Natural killer cell (primary cell): ENCODE results near the gene ACAN. TPM values are rescaled to one million over a fixed set of nuclear protein-coding genes. Genes with fewer than 3 reads are reported as not detected.

ENCODE experiments used
- ATAC-seq, 3 donors: fragments of 150-1000 bp in 2 of 3; fragments of 200-7000 bp in 1 of 3; cut with Tn5 transposase; 1 replicate in 1 of 3; 2 replicates in 2 of 3; pipeline ENCODE4 v1.10.0; 2021; ENCODE audit warnings: mild to moderate bottlenecking in 2 of 3, moderate library complexity in 2 of 3
- DNase-seq, 2 donors: peaks; one replicate each; pipeline versions ENCODE4 v3.0.0 to v3.0.0-alpha.2; 2013 to 2021; ENCODE audit warnings: mixed read lengths in 1 of 2
- H3K27ac ChIP-seq: one replicate; pipeline ENCODE4 v1.5.1; 2013; ENCODE audit warnings: mild to moderate bottlenecking, low read length
- H3K27me3 ChIP-seq: one replicate; pipeline ENCODE4 v1.6.1; 2013; ENCODE audit warnings: low read length; ENCODE audit not compliant: control insufficient read depth, insufficient read depth
- H3K36me3 ChIP-seq: one replicate; pipeline ENCODE4 v1.6.1; 2013; ENCODE audit warnings: low read length; ENCODE audit not compliant: control insufficient read depth, insufficient read depth
- H3K4me1 ChIP-seq: one replicate; pipeline ENCODE4 v1.6.1; 2013; ENCODE audit warnings: low read length; ENCODE audit not compliant: control insufficient read depth, insufficient read depth
- H3K4me3 ChIP-seq: one replicate; pipeline ENCODE4 v1.5.1; 2013; ENCODE audit warnings: low read length
- H3K9me3 ChIP-seq: one replicate; pipeline ENCODE4 v1.6.1; 2013; ENCODE audit warnings: low read length; ENCODE audit not compliant: control insufficient read depth, insufficient read depth
- H3K27ac Mint-ChIP-seq, 2 donors: one replicate each; pipeline ENCODE4 v1.8.0; 2022; ENCODE audit warnings: mild to moderate bottlenecking in 2 of 2, mixed read lengths in 2 of 2, moderate library complexity in 1 of 2
- H3K27me3 Mint-ChIP-seq, 2 donors: one replicate each; pipeline ENCODE4 v1.8.0; 2022; ENCODE audit warnings: low read depth in 2 of 2, mixed read lengths in 2 of 2
- H3K36me3 Mint-ChIP-seq: one replicate; pipeline ENCODE4 v1.8.0; 2022; ENCODE audit warnings: mixed read lengths
- H3K4me1 Mint-ChIP-seq, 2 donors: one replicate each; pipeline ENCODE4 v1.8.0; 2022; ENCODE audit warnings: mixed read lengths in 2 of 2
- H3K4me3 Mint-ChIP-seq: one replicate; pipeline ENCODE4 v1.8.0; 2022; ENCODE audit warnings: mild to moderate bottlenecking, moderate library complexity, mixed read lengths
- H3K9me3 Mint-ChIP-seq, 2 donors: one replicate each; pipeline ENCODE4 v1.8.0; 2022; ENCODE audit warnings: mixed read lengths in 2 of 2
- WGBS: methylation state at CpG from one replicate; pipeline ENCODE4 v1.1.7; 2013; ENCODE audit warnings: missing lambda C conversion rate; ENCODE audit not compliant: insufficient coverage; 5-methylcytosine and 5-hydroxymethylcytosine counted together
- intact Hi-C: fragments of 100-400 bp; cut with micrococcal nuclease; formaldehyde crosslinking; loops from one replicate; pipeline ENCODE4 v1.14.2; 2022
- total RNA-seq, 4 donors: library from RNA; stranded (reverse); fragments of 120-200 nt in 1 of 4; gene quantifications; one replicate each; pipeline versions ENCODE4 v1.2.3 to v1.2.4, GENCODE V29; 2013 to 2022
- TF ChIP-seq, protein P1 (sequence below): fragments of 200-600 bp; IDR thresholded peaks from one replicate; pipeline ENCODE4 v1.8.0; 2022; ENCODE audit warnings: antibody characterized with exemption

ACAN gene
- total RNA-seq, 3 donors from 2014 or later (not counting 1 experiment from before 2014, with no cell fraction given), result not detected

DNA sequence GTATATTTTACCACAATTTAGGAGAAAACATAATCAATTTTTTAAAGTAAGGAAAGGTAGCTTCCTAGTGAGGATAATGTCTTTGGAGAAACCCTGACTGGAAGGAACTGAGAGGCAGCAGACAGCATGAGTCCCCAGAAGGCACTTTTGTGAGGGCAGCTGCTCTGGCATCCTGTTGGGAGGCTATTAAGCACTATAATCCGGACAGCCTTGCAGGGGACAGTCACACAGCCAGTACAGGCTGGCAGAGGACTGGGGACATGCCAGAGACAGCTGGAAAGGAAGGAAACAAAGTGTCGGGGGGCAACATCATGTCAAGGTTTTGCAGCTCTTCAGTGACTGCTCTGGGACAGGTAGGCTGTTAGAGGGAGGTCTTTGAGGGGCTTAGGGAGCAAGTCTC, 15.7 kb downstream of the ACAN start:
- Mint-ChIP-seq H3K27ac (no peak overlapping the region), H3K4me3 (no peak overlapping the region), H3K4me1 (no peaks in the 10 kb centered on the region), H3K9me3 (no peaks in the 10 kb centered on the region), H3K36me3 (no peaks in the 10 kb centered on the region), H3K27me3 (peaks cover 14 to 39% of the 10 kb centered on the region in 2 donors)
- no peak overlapping the region for H3K27ac ChIP-seq
- no peak overlapping the region for H3K4me3 ChIP-seq
- DNase-seq, result no peak
- H3K27me3 ChIP-seq, result no peaks in the 10 kb centered on the region
- WGBS, result 57% methylated on average over 2 of the region's 2 CpGs
- H3K4me1 ChIP-seq, result no peaks in the 10 kb centered on the region
- intact Hi-C loops, result no loop called here
- ATAC-seq, result no peak
- H3K36me3 ChIP-seq, result no peaks in the 10 kb centered on the region
- TF ChIP-seq, protein P1, sequence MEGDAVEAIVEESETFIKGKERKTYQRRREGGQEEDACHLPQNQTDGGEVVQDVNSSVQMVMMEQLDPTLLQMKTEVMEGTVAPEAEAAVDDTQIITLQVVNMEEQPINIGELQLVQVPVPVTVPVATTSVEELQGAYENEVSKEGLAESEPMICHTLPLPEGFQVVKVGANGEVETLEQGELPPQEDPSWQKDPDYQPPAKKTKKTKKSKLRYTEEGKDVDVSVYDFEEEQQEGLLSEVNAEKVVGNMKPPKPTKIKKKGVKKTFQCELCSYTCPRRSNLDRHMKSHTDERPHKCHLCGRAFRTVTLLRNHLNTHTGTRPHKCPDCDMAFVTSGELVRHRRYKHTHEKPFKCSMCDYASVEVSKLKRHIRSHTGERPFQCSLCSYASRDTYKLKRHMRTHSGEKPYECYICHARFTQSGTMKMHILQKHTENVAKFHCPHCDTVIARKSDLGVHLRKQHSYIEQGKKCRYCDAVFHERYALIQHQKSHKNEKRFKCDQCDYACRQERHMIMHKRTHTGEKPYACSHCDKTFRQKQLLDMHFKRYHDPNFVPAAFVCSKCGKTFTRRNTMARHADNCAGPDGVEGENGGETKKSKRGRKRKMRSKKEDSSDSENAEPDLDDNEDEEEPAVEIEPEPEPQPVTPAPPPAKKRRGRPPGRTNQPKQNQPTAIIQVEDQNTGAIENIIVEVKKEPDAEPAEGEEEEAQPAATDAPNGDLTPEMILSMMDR, result no peak
- H3K9me3 ChIP-seq, result no peaks in the 10 kb centered on the region

DNA sequence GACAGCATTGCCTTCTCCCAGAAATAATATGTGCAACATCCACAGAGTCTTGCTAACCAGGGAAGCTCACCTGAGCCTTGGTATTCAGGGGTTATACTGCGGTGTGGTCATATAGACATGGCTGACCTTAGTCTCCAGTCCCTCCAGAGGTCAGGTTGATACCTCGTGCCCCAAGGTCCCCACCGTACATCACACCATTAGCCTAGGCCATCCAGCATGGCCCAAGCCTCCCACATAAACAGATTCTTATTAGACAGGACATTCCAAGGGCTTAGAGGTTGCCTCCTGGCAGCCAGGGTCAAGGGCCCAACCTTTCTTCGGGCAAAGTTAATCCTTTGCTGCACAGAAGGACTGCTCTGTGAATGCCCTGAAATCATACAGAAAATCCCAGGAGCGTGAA, 18.8 kb downstream of the ACAN start:
- DNase-seq (no peak), ATAC-seq (no peak)
- no peaks in the 10 kb centered on the region for H3K36me3 Mint-ChIP-seq
- Histone ChIP-seq H3K27me3 (no peaks in the 10 kb centered on the region), H3K27ac (no peak overlapping the region), H3K4me3 (no peak overlapping the region), H3K36me3 (no peaks in the 10 kb centered on the region), H3K9me3 (no peaks in the 10 kb centered on the region), H3K4me1 (no peaks in the 10 kb centered on the region)
- H3K27me3 Mint-ChIP-seq, result peaks cover 18 to 24% of the 10 kb centered on the region in 2 donors
- H3K4me3 Mint-ChIP-seq, result no peak overlapping the region
- WGBS, result 89% methylated on average over 5 of the region's 5 CpGs
- no peaks in the 10 kb centered on the region for H3K9me3 Mint-ChIP-seq
- intact Hi-C loops, result no loop called here
- no peak overlapping the region for H3K27ac Mint-ChIP-seq
- no peaks in the 10 kb centered on the region for H3K4me1 Mint-ChIP-seq
- TF ChIP-seq, protein P1, result no peak

DNA sequence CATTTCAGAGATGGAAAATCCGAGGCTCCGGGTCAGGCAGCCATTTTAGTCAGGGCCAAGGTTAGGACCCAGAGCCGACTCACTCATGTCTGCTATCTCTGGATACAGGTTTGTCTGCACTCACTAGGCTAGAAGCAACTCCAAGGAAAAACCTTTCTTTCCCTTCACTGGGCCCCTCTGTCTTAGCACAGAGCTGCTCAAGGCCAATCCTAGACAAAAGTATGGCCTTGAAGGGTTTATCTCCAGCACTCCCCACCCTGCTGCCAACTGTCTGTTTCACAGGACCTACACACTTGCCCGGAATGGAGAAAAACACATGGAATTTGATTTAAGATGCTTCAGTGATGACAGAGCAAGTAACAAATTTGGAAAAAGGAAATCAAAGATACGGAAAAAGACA, 25.6 kb downstream of the ACAN start:
- H3K9me3 Mint-ChIP-seq, result no peaks in the 10 kb centered on the region
- H3K27ac Mint-ChIP-seq, result no peak overlapping the region
- H3K36me3 ChIP-seq, result no peaks in the 10 kb centered on the region
- TF ChIP-seq, protein P1, result no peak
- H3K27me3 ChIP-seq, result no peaks in the 10 kb centered on the region
- H3K4me1 Mint-ChIP-seq, result no peaks in the 10 kb centered on the region
- intact Hi-C loops, result no loop called here
- H3K27me3 Mint-ChIP-seq, result peaks cover 0 to 6% of the 10 kb centered on the region in 2 donors
- WGBS, result 91% methylated on average over 5 of the region's 5 CpGs
- no peaks in the 10 kb centered on the region for H3K9me3 ChIP-seq
- no peak overlapping the region for H3K27ac ChIP-seq
- no peak overlapping the region for H3K4me3 Mint-ChIP-seq
- H3K4me3 ChIP-seq, result no peak overlapping the region
- no peaks in the 10 kb centered on the region for H3K4me1 ChIP-seq
- ATAC-seq, result no peak
- H3K36me3 Mint-ChIP-seq, result no peaks in the 10 kb centered on the region
- DNase-seq, result no peak

DNA sequence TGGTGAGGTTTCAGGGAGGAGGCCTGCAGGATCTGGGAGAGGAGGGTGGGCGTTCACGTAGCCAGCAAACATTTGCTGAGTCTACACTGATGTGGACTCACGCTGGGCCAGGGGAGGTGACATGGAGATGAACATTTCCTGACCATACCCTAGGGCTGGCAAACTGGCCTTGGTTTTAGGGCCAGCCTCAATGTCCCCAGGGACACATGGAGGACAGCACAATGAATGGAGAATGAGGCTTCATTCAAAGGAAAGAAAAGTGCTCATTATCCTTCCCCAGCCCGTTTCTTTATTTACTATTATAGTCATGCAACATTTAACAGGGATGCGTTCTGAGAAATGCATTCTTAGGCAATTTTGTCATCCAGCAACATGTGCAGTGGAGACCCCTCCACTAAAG, 26.8 kb downstream of the ACAN start:
- no peaks in the 10 kb centered on the region for H3K9me3 Mint-ChIP-seq

More for the DNA sequence above, 26.8 kb downstream of the ACAN start:
- Mint-ChIP-seq H3K36me3 (no peaks in the 10 kb centered on the region), H3K27ac (no peak overlapping the region), H3K4me3 (no peak overlapping the region), H3K27me3 (peaks cover 0 to 3% of the 10 kb centered on the region in 2 donors), H3K4me1 (peaks cover 0 to 4% of the 10 kb centered on the region in 2 donors)
- no peak overlapping the region for H3K27ac ChIP-seq
- TF ChIP-seq, protein P1, result no peak
- no peaks in the 10 kb centered on the region for H3K27me3 ChIP-seq
- DNase-seq (no peak), ATAC-seq (no peak)
- no peaks in the 10 kb centered on the region for H3K36me3 ChIP-seq
- WGBS, result 80% methylated on average over 5 of the region's 5 CpGs
- no peaks in the 10 kb centered on the region for H3K9me3 ChIP-seq
- intact Hi-C loops, result no loop called here
- H3K4me1 ChIP-seq, result no peaks in the 10 kb centered on the region
- H3K4me3 ChIP-seq, result no peak overlapping the region
